Embryonic facial prominence (tissue), 1 donor: ENCODE results near the gene NKX2-3.

Experiments used
- DNase-seq: peaks from one replicate; pipeline ENCODE4 v3.0.0-alpha.2; 2016; ENCODE audit errors: extremely low spot score

NKX2-3 gene

GRCh38 chr10:99539120-99539519, 6.4 kb downstream of the NKX2-3 start:
- DNase-seq = no peak

- DNase-seq = no peak
These were observed 7.1 kb downstream of the NKX2-3 start for GRCh38 chr10:99539820-99540219.

- no peak for DNase-seq
These were observed 7.5 kb downstream of the NKX2-3 start for GRCh38 chr10:99540306-99540656.

GRCh38 chr10:99540657-99541531, 8.2 kb downstream of the NKX2-3 start:
- no peak for DNase-seq

- no peak for DNase-seq
These were observed 11.6 kb downstream of the NKX2-3 start for GRCh38 chr10:99544322-99544721.

GRCh38 chr10:99548041-99548530, 15.3 kb downstream of the NKX2-3 start:
- no peak for DNase-seq

GRCh38 chr10:99551158-99551557, 18.4 kb downstream of the NKX2-3 start:
- DNase-seq = no peak

- no peak for DNase-seq
These were observed 18.9 kb downstream of the NKX2-3 start for GRCh38 chr10:99551616-99552015.

- DNase-seq = no peak
These were observed 22.6 kb downstream of the NKX2-3 start for GRCh38 chr10:99555371-99555770.

- no peak for DNase-seq
These were observed 23.2 kb downstream of the NKX2-3 start for GRCh38 chr10:99555825-99556523.

- no peak for DNase-seq
These were observed 24.3 kb downstream of the NKX2-3 start for GRCh38 chr10:99557044-99557443.

GRCh38 chr10:99558708-99559107, 26.0 kb downstream of the NKX2-3 start:
- DNase-seq = no peak

GRCh38 chr10:99560277-99561126, 27.8 kb downstream of the NKX2-3 start:
- no peak for DNase-seq

- DNase-seq = no peak
These were observed 29.9 kb downstream of the NKX2-3 start for GRCh38 chr10:99562631-99563030.

GRCh38 chr10:99564361-99564760, 31.6 kb downstream of the NKX2-3 start:
- no peak for DNase-seq

- DNase-seq = no peak
These were observed 32.4 kb downstream of the NKX2-3 start for GRCh38 chr10:99565166-99565565.

GRCh38 chr10:99569253-99569939, 36.7 kb downstream of the NKX2-3 start:
- no peak for DNase-seq

- no peak for DNase-seq
These were observed 37.2 kb downstream of the NKX2-3 start for GRCh38 chr10:99569961-99570360.

GRCh38 chr10:99571816-99572215, 39.1 kb downstream of the NKX2-3 start:
- no peak for DNase-seq

- DNase-seq = no peak
These were observed 41.0 kb downstream of the NKX2-3 start for GRCh38 chr10:99573790-99574189.

- no peak for DNase-seq
These were observed 47.2 kb downstream of the NKX2-3 start for GRCh38 chr10:99579971-99580370.
